Measurements from ENCODE around the gene KSR1.

The KSR1 gene

DNA sequence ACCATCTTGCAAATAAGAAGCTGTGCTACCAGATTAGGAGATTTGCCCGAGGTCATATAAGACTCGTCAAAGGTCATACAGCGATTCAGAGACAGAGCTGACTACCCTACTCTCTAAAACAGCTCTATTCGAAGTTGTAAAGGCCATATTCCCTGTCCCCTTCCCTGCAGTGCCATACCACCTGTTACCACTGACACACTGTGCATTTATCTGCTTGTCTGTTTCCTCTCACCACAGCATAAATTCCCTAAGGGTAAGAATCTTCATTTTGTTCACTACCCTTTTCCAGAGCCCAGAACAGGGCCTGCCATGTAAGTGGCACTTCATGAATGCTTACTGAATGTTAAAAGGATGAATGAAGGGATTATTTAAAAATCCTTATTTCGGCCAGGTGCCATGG, 3.4 kb upstream of the KSR1 start:
- H3K27ac ChIP-seq (replicated peaks; ENCODE audit: low read length), result no peak overlapping the region
- H3K9ac ChIP-seq (ENCODE audit: low read depth, low read length, poor library complexity), result no peak overlapping the region
- H3K4ac ChIP-seq (ENCODE audit: low read length), result no peak overlapping the region
- H3K14ac ChIP-seq (ENCODE audit: low read length), result no peak overlapping the region
- H2AFZ ChIP-seq (ENCODE audit: low read length), result no peak overlapping the region
- H2BK15ac ChIP-seq (ENCODE audit: low read length), result no peak overlapping the region
- no peak for DNase-seq (ENCODE audit: low spot score)
- no peak overlapping the region for H3K4me2 ChIP-seq (ENCODE audit: insufficient read depth, low read length, poor library complexity, severe bottlenecking)
- no CpG with 5 or more reads among the region's 5 CpGs for WGBS, 2 donors (ENCODE audit: extremely low coverage in 2 of 2, insufficient read length in 2 of 2, insufficient replicate concordance in 1 of 2)
- no peak overlapping the region for H3K23ac ChIP-seq (ENCODE audit: low read depth, low read length, poor library complexity)
- H2BK12ac ChIP-seq (ENCODE audit: low read length), result no peak overlapping the region
- H3K9me3 ChIP-seq (replicated peaks in 1 of 2; ENCODE audit: control insufficient read depth in 2 of 2, insufficient read depth in 1 of 2, low read depth in 1 of 2, low read length in 2 of 2), result no peaks in the 10 kb centered on the region
- H3K36me3 ChIP-seq (replicated peaks in 1 of 2; ENCODE audit: control insufficient read depth in 2 of 2, insufficient read depth in 2 of 2, low read length in 2 of 2), result no peaks in the 10 kb centered on the region
- peaks cover 0 to 6% of the 10 kb centered on the region in 2 donors for H3K4me1 ChIP-seq (ENCODE audit: control insufficient read depth in 2 of 2, insufficient read depth in 1 of 2, low read depth in 1 of 2, low read length in 2 of 2)
- H2AK5ac ChIP-seq (ENCODE audit: low read depth, low read length), result no peak overlapping the region
- H4K91ac ChIP-seq (ENCODE audit: low read depth, low read length, poor library complexity), result no peak overlapping the region
- no peaks in the 10 kb centered on the region for H3K79me1 ChIP-seq (ENCODE audit: low read depth, low read length)
- no peak overlapping the region for H3K4me3 ChIP-seq (ENCODE audit: low read length in 2 of 2)
- H2BK5ac ChIP-seq (ENCODE audit: low read length), result no peak overlapping the region
- peaks cover 0 to 52% (median 0%) of the 10 kb centered on the region in 3 experiments for H3K27me3 ChIP-seq (ENCODE audit: control insufficient read depth in 3 of 3, insufficient read depth in 3 of 3, low read depth in 1 of 3, low read length in 3 of 3)
- H4K8ac ChIP-seq (ENCODE audit: low read depth, low read length), result no peak overlapping the region
- no peak overlapping the region for H2BK120ac ChIP-seq (ENCODE audit: low read depth, low read length)
- no peak overlapping the region for H3K18ac ChIP-seq (ENCODE audit: low read length)

DNA sequence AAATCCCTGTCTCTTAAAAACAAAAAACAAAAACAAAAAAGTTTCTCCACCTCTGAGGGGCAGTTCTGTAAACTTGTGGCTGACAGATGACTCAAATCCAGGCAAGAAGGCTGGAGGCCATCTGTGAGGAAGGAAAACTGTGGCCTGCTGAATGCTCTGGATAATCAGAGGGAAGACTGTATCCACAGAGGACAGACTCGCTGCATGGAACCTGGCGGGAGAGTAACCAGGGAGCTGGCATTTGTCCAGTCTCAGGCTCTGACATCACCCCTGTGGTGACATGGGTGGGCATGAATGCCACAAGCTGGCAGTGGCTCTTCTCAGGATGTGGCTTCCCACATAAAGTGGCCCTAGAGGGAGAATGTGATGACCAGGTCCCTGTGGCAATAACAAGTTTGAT, 2.8 kb upstream of the KSR1 start:
- H3K4me2 ChIP-seq (ENCODE audit: insufficient read depth, low read length, poor library complexity, severe bottlenecking), result no peak overlapping the region
- WGBS, 2 donors (ENCODE audit: extremely low coverage in 2 of 2, insufficient read length in 2 of 2, insufficient replicate concordance in 1 of 2), result no CpG with 5 or more reads among the region's 2 CpGs
- no peaks in the 10 kb centered on the region for H3K36me3 ChIP-seq (replicated peaks in 1 of 2; ENCODE audit: control insufficient read depth in 2 of 2, insufficient read depth in 2 of 2, low read length in 2 of 2)
- H3K23ac ChIP-seq (ENCODE audit: low read depth, low read length, poor library complexity), result no peak overlapping the region
- H3K9ac ChIP-seq (ENCODE audit: low read depth, low read length, poor library complexity), result no peak overlapping the region
- H2BK12ac ChIP-seq (ENCODE audit: low read length), result no peak overlapping the region
- no peak overlapping the region for H4K91ac ChIP-seq (ENCODE audit: low read depth, low read length, poor library complexity)
- H3K79me1 ChIP-seq (ENCODE audit: low read depth, low read length), result no peaks in the 10 kb centered on the region
- H2BK5ac ChIP-seq (ENCODE audit: low read length), result no peak overlapping the region
- peaks cover 3 to 11% of the 10 kb centered on the region in 2 donors for H3K4me1 ChIP-seq (ENCODE audit: control insufficient read depth in 2 of 2, insufficient read depth in 1 of 2, low read depth in 1 of 2, low read length in 2 of 2)
- H3K9me3 ChIP-seq (replicated peaks in 1 of 2; ENCODE audit: control insufficient read depth in 2 of 2, insufficient read depth in 1 of 2, low read depth in 1 of 2, low read length in 2 of 2), result no peaks in the 10 kb centered on the region
- H2AK5ac ChIP-seq (ENCODE audit: low read depth, low read length), result peak overlapping the region; percentile 26
- no peak overlapping the region for H2BK15ac ChIP-seq (ENCODE audit: low read length)
- no peak overlapping the region for H2AFZ ChIP-seq (ENCODE audit: low read length)
- no peak overlapping the region for H3K18ac ChIP-seq (ENCODE audit: low read length)
- no peak overlapping the region for H4K8ac ChIP-seq (ENCODE audit: low read depth, low read length)
- no peak for DNase-seq (ENCODE audit: low spot score)
- no peak overlapping the region for H3K14ac ChIP-seq (ENCODE audit: low read length)
- H3K4me3 ChIP-seq (ENCODE audit: low read length in 2 of 2), result no peak overlapping the region
- H2BK120ac ChIP-seq (ENCODE audit: low read depth, low read length), result no peak overlapping the region
- no peak overlapping the region for H3K27ac ChIP-seq (replicated peaks; ENCODE audit: low read length)
- no peak overlapping the region for H3K4ac ChIP-seq (ENCODE audit: low read length)
- H3K27me3 ChIP-seq (ENCODE audit: control insufficient read depth in 3 of 3, insufficient read depth in 3 of 3, low read depth in 1 of 3, low read length in 3 of 3), result peaks cover 0 to 50% (median 0%) of the 10 kb centered on the region in 3 experiments

DNA sequence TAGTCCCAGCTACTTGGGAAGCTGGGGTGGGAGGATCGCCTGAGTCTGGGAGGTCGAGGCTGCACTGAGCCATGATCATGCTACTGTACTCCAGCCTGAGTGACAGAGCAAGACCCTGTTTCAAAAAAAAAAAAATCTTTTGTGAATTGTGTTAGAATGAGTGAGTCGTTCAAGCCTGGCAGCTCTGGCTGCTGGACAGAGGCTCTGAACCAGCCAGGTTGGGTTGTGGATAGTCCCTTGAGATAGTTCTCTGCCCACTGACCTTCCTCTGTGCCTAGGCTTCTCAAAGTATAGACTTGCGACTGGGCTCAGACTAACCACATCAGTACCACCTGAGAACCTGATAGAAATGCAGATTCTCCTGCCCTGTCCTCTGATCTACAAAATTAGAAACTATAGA, 2.2 kb upstream of the KSR1 start:
- Histone ChIP-seq H2BK15ac (ENCODE audit: low read length) (no peak overlapping the region), H3K4me3 (ENCODE audit: low read length in 2 of 2) (no peak overlapping the region), H3K36me3 (replicated peaks in 1 of 2; ENCODE audit: control insufficient read depth in 2 of 2, insufficient read depth in 2 of 2, low read length in 2 of 2) (no peaks in the 10 kb centered on the region), H4K91ac (ENCODE audit: low read depth, low read length, poor library complexity) (no peak overlapping the region), H2AFZ (ENCODE audit: low read length) (no peak overlapping the region), H3K23ac (ENCODE audit: low read depth, low read length, poor library complexity) (no peak overlapping the region), H4K8ac (ENCODE audit: low read depth, low read length) (no peak overlapping the region), H3K18ac (ENCODE audit: low read length) (no peak overlapping the region), H2BK120ac (ENCODE audit: low read depth, low read length) (no peak overlapping the region), H3K4me1 (ENCODE audit: control insufficient read depth in 2 of 2, insufficient read depth in 1 of 2, low read depth in 1 of 2, low read length in 2 of 2) (peaks cover 5 to 13% of the 10 kb centered on the region in 2 donors), H3K4me2 (ENCODE audit: insufficient read depth, low read length, poor library complexity, severe bottlenecking) (no peak overlapping the region), H2BK12ac (ENCODE audit: low read length) (no peak overlapping the region), H2AK5ac (ENCODE audit: low read depth, low read length) (no peak overlapping the region), H3K9ac (ENCODE audit: low read depth, low read length, poor library complexity) (no peak overlapping the region), H3K9me3 (replicated peaks in 1 of 2; ENCODE audit: control insufficient read depth in 2 of 2, insufficient read depth in 1 of 2, low read depth in 1 of 2, low read length in 2 of 2) (no peaks in the 10 kb centered on the region), H3K27ac (replicated peaks; ENCODE audit: low read length) (no peak overlapping the region), H2BK5ac (ENCODE audit: low read length) (no peak overlapping the region), H3K27me3 (ENCODE audit: control insufficient read depth in 3 of 3, insufficient read depth in 3 of 3, low read depth in 1 of 3, low read length in 3 of 3) (peaks cover 0 to 45% (median 0%) of the 10 kb centered on the region in 3 experiments), H3K4ac (ENCODE audit: low read length) (no peak overlapping the region), H3K79me1 (ENCODE audit: low read depth, low read length) (peaks cover 1% of the 10 kb centered on the region), H3K14ac (ENCODE audit: low read length) (no peak overlapping the region)
- DNase-seq (ENCODE audit: low spot score), result no peak
- WGBS, 2 donors (ENCODE audit: extremely low coverage in 2 of 2, insufficient read length in 2 of 2, insufficient replicate concordance in 1 of 2), result no CpG with 5 or more reads among the region's 4 CpGs

DNA sequence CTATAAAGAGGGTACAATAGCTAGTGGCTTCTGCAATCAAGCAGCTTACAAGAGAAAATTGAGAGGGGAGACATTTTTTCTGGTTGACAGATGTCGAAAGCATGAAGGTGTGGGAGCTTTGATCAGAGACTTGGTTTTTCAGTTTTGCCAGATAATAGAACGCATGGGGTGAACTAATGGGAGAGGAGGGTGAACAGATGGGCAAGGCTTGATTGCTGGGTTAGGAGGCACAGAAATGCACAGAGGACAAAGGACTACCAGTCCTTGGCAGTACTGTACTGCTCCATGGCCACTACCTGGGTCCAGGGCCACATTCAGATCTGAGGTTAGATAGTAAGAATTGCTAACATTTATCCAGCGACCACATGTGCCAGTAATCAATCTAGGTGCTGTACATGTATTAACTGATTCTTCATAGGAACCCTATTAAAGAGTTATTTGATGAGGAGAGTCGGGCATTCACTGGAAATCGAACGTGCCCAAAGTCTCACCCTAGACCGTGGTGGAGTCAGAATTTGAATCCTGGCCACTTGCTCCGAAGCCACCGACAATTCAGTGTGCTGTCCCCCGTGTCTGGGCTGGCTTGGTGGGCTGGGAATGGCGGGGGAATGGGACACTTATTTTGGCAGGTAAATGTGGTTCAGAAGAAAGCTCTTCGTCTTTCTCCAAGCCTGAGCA, 873 bp upstream of the KSR1 start:
- Histone ChIP-seq H3K14ac (ENCODE audit: low read length) (no peak overlapping the region), H3K4me2 (ENCODE audit: insufficient read depth, low read length, poor library complexity, severe bottlenecking) (peak overlapping the region; percentile 34), H3K18ac (ENCODE audit: low read length) (no peak overlapping the region), H2AFZ (ENCODE audit: low read length) (peak overlapping the region; percentile 98), H3K4me1 (ENCODE audit: control insufficient read depth in 2 of 2, insufficient read depth in 1 of 2, low read depth in 1 of 2, low read length in 2 of 2) (peaks cover 8 to 13% of the 10 kb centered on the region in 2 donors), H3K4ac (ENCODE audit: low read length) (no peak overlapping the region), H4K8ac (ENCODE audit: low read depth, low read length) (no peak overlapping the region), H2BK15ac (ENCODE audit: low read length) (no peak overlapping the region), H3K23ac (ENCODE audit: low read depth, low read length, poor library complexity) (no peak overlapping the region), H2BK12ac (ENCODE audit: low read length) (no peak overlapping the region), H3K27ac (replicated peaks; ENCODE audit: low read length) (no peak overlapping the region), H2BK5ac (ENCODE audit: low read length) (no peak overlapping the region), H2BK120ac (ENCODE audit: low read depth, low read length) (no peak overlapping the region), H3K9me3 (replicated peaks in 1 of 2; ENCODE audit: control insufficient read depth in 2 of 2, insufficient read depth in 1 of 2, low read depth in 1 of 2, low read length in 2 of 2) (no peaks in the 10 kb centered on the region), H3K9ac (ENCODE audit: low read depth, low read length, poor library complexity) (no peak overlapping the region), H3K4me3 (ENCODE audit: low read length in 2 of 2) (peak overlapping the region in 1 of 2 donors; percentile 78), H4K91ac (ENCODE audit: low read depth, low read length, poor library complexity) (no peak overlapping the region), H3K36me3 (replicated peaks in 1 of 2; ENCODE audit: control insufficient read depth in 2 of 2, insufficient read depth in 2 of 2, low read length in 2 of 2) (no peaks in the 10 kb centered on the region), H2AK5ac (ENCODE audit: low read depth, low read length) (no peak overlapping the region), H3K27me3 (ENCODE audit: control insufficient read depth in 3 of 3, insufficient read depth in 3 of 3, low read depth in 1 of 3, low read length in 3 of 3) (peaks cover 0 to 33% (median 0%) of the 10 kb centered on the region in 3 experiments), H3K79me1 (ENCODE audit: low read depth, low read length) (peaks cover 4% of the 10 kb centered on the region)
- no CpG with 5 or more reads among the region's 12 CpGs for WGBS, 2 donors (ENCODE audit: extremely low coverage in 2 of 2, insufficient read length in 2 of 2, insufficient replicate concordance in 1 of 2)
- DNase-seq (ENCODE audit: low spot score), result no peak
